ENCODE results near the gene TTLL12. TPM values are rescaled to one million over a fixed set of nuclear protein-coding genes. Genes with fewer than 3 reads are reported as not detected.

Gene TTLL12
- total RNA-seq, 1 donor from 2014 or later: 36.6 TPM

- peaks cover 4% of the 10 kb centered on the region for H3K27me3 Mint-ChIP-seq (ENCODE audit: unreplicated experiment)
- H3K4me1 Mint-ChIP-seq (ENCODE audit: low read depth, unreplicated experiment): peaks cover 1% of the 10 kb centered on the region
- no peak overlapping the region for H3K4me3 Mint-ChIP-seq (ENCODE audit: unreplicated experiment)
- DNase-seq: no peak
- no peak overlapping the region for H3K27ac Mint-ChIP-seq (ENCODE audit: unreplicated experiment)
- no peaks in the 10 kb centered on the region for H3K36me3 Mint-ChIP-seq (ENCODE audit: unreplicated experiment)
- no peak for TF ChIP-seq CTCF (IDR thresholded peaks at IDR 0.05; ENCODE audit: partially characterized antibody, unreplicated experiment)
- peaks cover 1% of the 10 kb centered on the region for H3K9me3 Mint-ChIP-seq (ENCODE audit: unreplicated experiment)
These were observed 34.4 kb downstream of the TTLL12 start for GRCh38 chr22:43152357-43153071.

GRCh38 chr22:43152003-43152356 lies 35.0 kb downstream of the TTLL12 start:
- H3K9me3 Mint-ChIP-seq (ENCODE audit: unreplicated experiment): peaks cover 2% of the 10 kb centered on the region
- TF ChIP-seq CTCF (IDR thresholded peaks at IDR 0.05; ENCODE audit: partially characterized antibody, unreplicated experiment): no peak
- H3K36me3 Mint-ChIP-seq (ENCODE audit: unreplicated experiment): no peaks in the 10 kb centered on the region
- no peak for DNase-seq
- no peak overlapping the region for H3K4me3 Mint-ChIP-seq (ENCODE audit: unreplicated experiment)
- H3K4me1 Mint-ChIP-seq (ENCODE audit: low read depth, unreplicated experiment): peaks cover 1% of the 10 kb centered on the region
- H3K27ac Mint-ChIP-seq (ENCODE audit: unreplicated experiment): no peak overlapping the region
- H3K27me3 Mint-ChIP-seq (ENCODE audit: unreplicated experiment): peaks cover 3% of the 10 kb centered on the region

- peaks cover 3% of the 10 kb centered on the region for H3K27me3 Mint-ChIP-seq (ENCODE audit: unreplicated experiment)
- H3K27ac Mint-ChIP-seq (ENCODE audit: unreplicated experiment): no peak within 1 kb of the TSS
- peak within 1 kb of the TSS; percentile 70 for H3K4me3 Mint-ChIP-seq (ENCODE audit: unreplicated experiment)
- peaks cover 2% of the 10 kb centered on the region for H3K9me3 Mint-ChIP-seq (ENCODE audit: unreplicated experiment)
- no peaks in the 10 kb centered on the region for H3K36me3 Mint-ChIP-seq (ENCODE audit: unreplicated experiment)
- H3K4me1 Mint-ChIP-seq (ENCODE audit: low read depth, unreplicated experiment): peaks cover 1% of the 10 kb centered on the region
- peak; percentile 45 for DNase-seq
- no peak for TF ChIP-seq CTCF (IDR thresholded peaks at IDR 0.05; ENCODE audit: partially characterized antibody, unreplicated experiment)
These were observed 35.5 kb downstream of the TTLL12 start, which contains the start of gene TSPO for GRCh38 chr22:43151251-43152002. Gene TSPO, plus strand, starts transcription at chr22:43151559. Its CDS starts 7,680 bp downstream, at chr22:43159239.

- Mint-ChIP-seq H3K9me3 (ENCODE audit: unreplicated experiment) (peaks cover 2% of the 10 kb centered on the region), H3K27me3 (ENCODE audit: unreplicated experiment) (peaks cover 3% of the 10 kb centered on the region), H3K36me3 (ENCODE audit: unreplicated experiment) (no peaks in the 10 kb centered on the region), H3K4me3 (ENCODE audit: unreplicated experiment) (peak overlapping the region; percentile 70), H3K4me1 (ENCODE audit: low read depth, unreplicated experiment) (peaks cover 1% of the 10 kb centered on the region), H3K27ac (ENCODE audit: unreplicated experiment) (no peak overlapping the region)
- no peak for TF ChIP-seq CTCF (IDR thresholded peaks at IDR 0.05; ENCODE audit: partially characterized antibody, unreplicated experiment)
- DNase-seq: no peak
These were observed 36.2 kb downstream of the TTLL12 start for GRCh38 chr22:43150731-43151206.

GRCh38 chr22:43148581-43148980 lies 38.4 kb downstream of the TTLL12 start:
- no peak overlapping the region for H3K4me3 Mint-ChIP-seq (ENCODE audit: unreplicated experiment)
- peaks cover 2% of the 10 kb centered on the region for H3K9me3 Mint-ChIP-seq (ENCODE audit: unreplicated experiment)
- no peak overlapping the region for H3K27ac Mint-ChIP-seq (ENCODE audit: unreplicated experiment)
- no peaks in the 10 kb centered on the region for H3K36me3 Mint-ChIP-seq (ENCODE audit: unreplicated experiment)
- H3K27me3 Mint-ChIP-seq (ENCODE audit: unreplicated experiment): peaks cover 3% of the 10 kb centered on the region
- H3K4me1 Mint-ChIP-seq (ENCODE audit: low read depth, unreplicated experiment): peaks cover 2% of the 10 kb centered on the region
- TF ChIP-seq CTCF (IDR thresholded peaks at IDR 0.05; ENCODE audit: partially characterized antibody, unreplicated experiment): no peak
- no peak for DNase-seq

All from glutamatergic neuron (in vitro differentiated cells).